ENCODE measurements around the gene SLC9A3.

DNA sequence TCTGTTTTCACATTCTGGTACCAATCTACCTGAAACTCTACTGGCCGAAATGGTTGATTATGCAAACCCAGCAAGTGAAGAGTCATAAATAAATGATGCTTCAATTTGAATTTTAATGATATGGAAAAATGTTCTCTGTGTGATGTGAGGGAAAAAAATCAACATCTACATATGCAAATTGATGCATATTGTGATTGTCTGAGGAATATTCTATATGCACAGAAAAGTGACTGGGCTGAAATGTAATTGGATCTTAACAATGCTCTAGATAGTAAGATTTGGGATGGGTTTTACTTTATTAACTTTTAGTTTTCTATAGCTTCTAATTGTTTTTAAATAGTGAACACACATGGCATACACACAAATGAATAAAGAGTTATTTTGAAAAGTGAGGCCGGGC is 25.0 kb upstream of the SLC9A3 start:
- TF ChIP-seq POLR2A (IDR thresholded peaks at IDR 0.05), result no peak
- TF ChIP-seq, protein P1, sequence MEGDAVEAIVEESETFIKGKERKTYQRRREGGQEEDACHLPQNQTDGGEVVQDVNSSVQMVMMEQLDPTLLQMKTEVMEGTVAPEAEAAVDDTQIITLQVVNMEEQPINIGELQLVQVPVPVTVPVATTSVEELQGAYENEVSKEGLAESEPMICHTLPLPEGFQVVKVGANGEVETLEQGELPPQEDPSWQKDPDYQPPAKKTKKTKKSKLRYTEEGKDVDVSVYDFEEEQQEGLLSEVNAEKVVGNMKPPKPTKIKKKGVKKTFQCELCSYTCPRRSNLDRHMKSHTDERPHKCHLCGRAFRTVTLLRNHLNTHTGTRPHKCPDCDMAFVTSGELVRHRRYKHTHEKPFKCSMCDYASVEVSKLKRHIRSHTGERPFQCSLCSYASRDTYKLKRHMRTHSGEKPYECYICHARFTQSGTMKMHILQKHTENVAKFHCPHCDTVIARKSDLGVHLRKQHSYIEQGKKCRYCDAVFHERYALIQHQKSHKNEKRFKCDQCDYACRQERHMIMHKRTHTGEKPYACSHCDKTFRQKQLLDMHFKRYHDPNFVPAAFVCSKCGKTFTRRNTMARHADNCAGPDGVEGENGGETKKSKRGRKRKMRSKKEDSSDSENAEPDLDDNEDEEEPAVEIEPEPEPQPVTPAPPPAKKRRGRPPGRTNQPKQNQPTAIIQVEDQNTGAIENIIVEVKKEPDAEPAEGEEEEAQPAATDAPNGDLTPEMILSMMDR (IDR thresholded peaks at IDR 0.05), result no peak
